Karpas-422 (cell line): Measurements from ENCODE around the gene SLC35B1. TPM values are rescaled to one million over a fixed set of nuclear protein-coding genes. Genes with fewer than 3 reads are reported as not detected.
"Not testable (repeated sequence)": the region's sequence is repeated elsewhere in the genome, so short reads cannot be mapped to it uniquely, and the experiment has no call there.

ENCODE experiments used
- DNase-seq: peaks from one replicate; pipeline ENCODE4 v3.0.0-alpha.2; 2015
- H2AFZ ChIP-seq: fragments of 200-600 bp; sonication (generic); 2 replicates; pipeline ENCODE4 v1.6.1; 2014; ENCODE audit warnings: antibody characterized with exemption, low read length, mixed read lengths
- H3K27ac ChIP-seq: fragments of 200-600 bp; sonication (generic); 2 replicates; pipeline ENCODE4 v1.5.1; 2014; ENCODE audit warnings: mild to moderate bottlenecking, low read length, moderate library complexity
- H3K27me3 ChIP-seq: fragments of 200-600 bp; sonication (generic); 2 replicates; pipeline ENCODE4 v1.6.1; 2014; ENCODE audit warnings: low read length, mixed read lengths
- H3K36me3 ChIP-seq: fragments of 200-600 bp; sonication (generic); 2 replicates; pipeline ENCODE4 v1.6.1; 2014; ENCODE audit warnings: low read length, mixed read lengths; ENCODE audit not compliant: insufficient read depth
- H3K4me1 ChIP-seq: fragments of 200-600 bp; sonication (generic); 2 replicates; pipeline ENCODE4 v1.6.1; 2014; ENCODE audit warnings: mild to moderate bottlenecking, low read length, mixed read lengths
- H3K4me2 ChIP-seq: fragments of 200-600 bp; sonication (generic); 2 replicates; pipeline ENCODE4 v1.6.1; 2014; ENCODE audit warnings: low read length, low read depth, mild to moderate bottlenecking; ENCODE audit not compliant: poor library complexity, severe bottlenecking
- H3K4me3 ChIP-seq: fragments of 200-600 bp; sonication (generic); 2 replicates; pipeline ENCODE4 v1.5.1; 2014; ENCODE audit warnings: mild to moderate bottlenecking, antibody characterized with exemption, low read length, mixed read lengths
- H3K79me2 ChIP-seq: fragments of 200-600 bp; sonication (generic); 2 replicates; pipeline ENCODE4 v1.6.1; 2014; ENCODE audit warnings: mild to moderate bottlenecking, low read length, mixed read lengths
- H3K9ac ChIP-seq: fragments of 200-600 bp; sonication (generic); 2 replicates; pipeline ENCODE4 v1.6.0; 2014; ENCODE audit warnings: low read length
- H3K9me2 ChIP-seq: fragments of 200-600 bp; sonication (generic), shearing (Covaris generic); replicated peaks from 2 replicates; pipeline ENCODE4 v1.6.0; 2014; ENCODE audit warnings: mild to moderate bottlenecking, low read length, moderate library complexity; ENCODE audit not compliant: insufficient read depth
- H3K9me3 ChIP-seq: fragments of 300-700, 200-600 bp; sonication (generic); 2 replicates; pipeline ENCODE4 v1.6.1; 2014; ENCODE audit warnings: low read length, mixed read lengths
- H4K20me1 ChIP-seq: fragments of 200-600 bp; sonication (generic); 2 replicates; pipeline ENCODE4 v1.6.1; 2014; ENCODE audit warnings: mild to moderate bottlenecking, antibody characterized with exemption, low read length, low read depth; ENCODE audit not compliant: insufficient read depth
- total RNA-seq: library from RNA; depleted of rRNA; stranded (reverse); fragments of >200 nt; shearing (Covaris generic); gene quantifications from 2 replicates; pipeline ENCODE4 v1.2.3, GENCODE V29; 2014; ENCODE audit warnings: low replicate concordance

The SLC35B1 gene
- total RNA-seq, 1 experiment from 2014 or later: 37.4 TPM

DNA sequence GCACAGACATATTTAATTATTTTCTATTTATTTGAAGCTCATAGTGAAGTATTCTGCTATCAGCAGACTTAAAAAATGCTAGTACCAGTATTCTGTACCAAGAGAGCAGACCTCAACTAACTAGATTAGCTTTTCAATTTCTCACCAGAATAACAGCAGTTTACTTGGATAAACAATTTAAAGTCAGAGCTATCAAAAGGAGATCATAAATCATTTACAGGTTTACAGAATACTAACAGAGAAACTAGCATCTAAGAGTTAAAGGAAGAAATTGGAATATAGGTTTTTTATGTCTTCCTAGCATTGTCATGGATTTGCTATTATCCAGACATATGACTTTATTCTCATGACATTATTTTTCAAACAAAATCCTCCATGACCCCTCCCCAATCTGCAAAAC is 33.3 kb downstream of the SLC35B1 start:
- Histone ChIP-seq H3K9me2 (no peaks in the 10 kb centered on the region), H4K20me1 (peaks cover 15% of the 10 kb centered on the region), H3K9ac (no peak overlapping the region), H3K36me3 (peaks cover 16% of the 10 kb centered on the region), H3K27me3 (no peaks in the 10 kb centered on the region), H3K27ac (no peak overlapping the region), H3K9me3 (no peaks in the 10 kb centered on the region), H3K4me1 (peaks cover 25% of the 10 kb centered on the region), H2AFZ (no peak overlapping the region), H3K79me2 (peaks cover 76% of the 10 kb centered on the region), H3K4me2 (no peak overlapping the region), H3K4me3 (no peak overlapping the region)
- no peak for DNase-seq

DNA sequence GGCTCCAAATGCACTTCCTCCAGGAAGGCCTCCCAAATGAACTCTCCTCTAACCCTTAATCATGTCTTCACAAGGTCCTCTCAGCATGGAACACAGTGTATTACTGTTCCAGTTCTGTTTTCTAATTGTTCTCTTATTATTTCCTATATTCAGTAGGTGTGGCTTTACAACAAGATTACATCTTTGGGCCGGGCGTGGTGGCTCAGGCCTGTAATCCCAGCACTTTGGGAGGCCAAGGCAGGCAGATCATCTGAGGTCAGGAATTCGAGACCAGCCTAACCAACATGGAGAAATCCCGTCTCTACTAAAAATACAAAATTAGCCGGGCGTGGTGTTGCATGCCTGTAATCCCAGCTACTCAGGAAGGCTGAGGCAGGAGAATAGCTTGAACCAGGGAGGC is 34.1 kb downstream of the SLC35B1 start:
- H2AFZ ChIP-seq, H3K4me3 ChIP-seq, H3K9ac ChIP-seq, H3K9me3 ChIP-seq, H3K27me3 ChIP-seq, H3K9me2 ChIP-seq, H3K27ac ChIP-seq, DNase-seq, H3K4me2 ChIP-seq: not testable (repeated sequence)
- Histone ChIP-seq H3K36me3 (peaks cover 16% of the 10 kb centered on the region), H4K20me1 (peaks cover 15% of the 10 kb centered on the region), H3K4me1 (peaks cover 25% of the 10 kb centered on the region), H3K79me2 (peaks cover 81% of the 10 kb centered on the region)

DNA sequence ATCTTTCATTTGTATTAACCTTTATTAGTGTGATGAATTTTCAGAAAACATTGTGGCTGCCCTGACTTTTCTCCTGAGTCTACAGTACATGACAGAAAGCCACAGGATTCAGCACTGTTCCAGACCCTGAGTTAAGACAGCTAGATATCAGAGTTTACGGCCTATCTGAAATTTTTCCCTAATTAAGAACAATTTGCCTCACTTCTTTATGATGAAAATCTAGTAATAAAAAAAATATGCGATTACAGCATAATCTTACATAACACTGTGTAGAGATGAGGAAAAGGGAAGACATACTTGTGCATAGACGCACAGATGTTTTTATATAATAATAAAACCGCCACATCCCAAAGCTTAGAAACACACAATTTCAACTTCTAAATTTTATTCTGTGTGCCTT is 37.1 kb downstream of the SLC35B1 start:
- H3K9me2 ChIP-seq: no peaks in the 10 kb centered on the region
- no peak overlapping the region for H3K4me2 ChIP-seq
- DNase-seq: no peak
- peaks cover 16% of the 10 kb centered on the region for H4K20me1 ChIP-seq
- H3K27ac ChIP-seq: no peak overlapping the region
- H3K27me3 ChIP-seq: no peaks in the 10 kb centered on the region
- peaks cover 92% of the 10 kb centered on the region for H3K79me2 ChIP-seq
- no peak overlapping the region for H3K4me3 ChIP-seq
- peaks cover 10% of the 10 kb centered on the region for H3K4me1 ChIP-seq
- H3K36me3 ChIP-seq: peaks cover 28% of the 10 kb centered on the region
- no peak overlapping the region for H3K9ac ChIP-seq
- H2AFZ ChIP-seq: no peak overlapping the region
- no peaks in the 10 kb centered on the region for H3K9me3 ChIP-seq

DNA sequence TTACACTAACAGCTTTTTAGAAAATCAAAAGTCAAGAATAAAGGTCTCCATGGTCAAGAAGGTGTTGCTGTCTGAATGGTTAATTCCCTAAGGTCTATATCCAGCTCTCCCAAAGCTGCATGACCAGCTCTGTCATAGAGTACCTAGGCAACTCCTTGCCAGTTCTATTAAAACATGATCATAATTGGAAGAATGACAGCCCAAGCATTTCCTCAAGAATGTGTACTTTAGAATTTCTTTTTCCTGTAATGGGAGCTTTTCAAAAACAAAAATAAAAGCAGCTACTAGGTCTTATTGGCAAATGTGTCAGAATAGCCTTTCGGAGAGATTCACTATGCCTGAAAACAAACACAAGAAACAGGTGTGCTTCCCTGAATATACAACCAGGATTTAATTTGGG is 37.8 kb downstream of the SLC35B1 start:
- peaks cover 15% of the 10 kb centered on the region; the same call in 1 of the 2 replicates for H4K20me1 ChIP-seq
- no peak overlapping the region for H3K4me2 ChIP-seq
- peaks cover 89% of the 10 kb centered on the region for H3K79me2 ChIP-seq
- peaks cover 7% of the 10 kb centered on the region for H3K4me1 ChIP-seq
- H3K27me3 ChIP-seq: no peaks in the 10 kb centered on the region
- no peak overlapping the region for H3K4me3 ChIP-seq
- no peak for DNase-seq
- H3K27ac ChIP-seq: no peak overlapping the region
- H3K9me3 ChIP-seq: no peaks in the 10 kb centered on the region
- H3K36me3 ChIP-seq: peaks cover 24% of the 10 kb centered on the region
- H2AFZ ChIP-seq: no peak overlapping the region
- no peaks in the 10 kb centered on the region for H3K9me2 ChIP-seq
- H3K9ac ChIP-seq: no peak overlapping the region

DNA sequence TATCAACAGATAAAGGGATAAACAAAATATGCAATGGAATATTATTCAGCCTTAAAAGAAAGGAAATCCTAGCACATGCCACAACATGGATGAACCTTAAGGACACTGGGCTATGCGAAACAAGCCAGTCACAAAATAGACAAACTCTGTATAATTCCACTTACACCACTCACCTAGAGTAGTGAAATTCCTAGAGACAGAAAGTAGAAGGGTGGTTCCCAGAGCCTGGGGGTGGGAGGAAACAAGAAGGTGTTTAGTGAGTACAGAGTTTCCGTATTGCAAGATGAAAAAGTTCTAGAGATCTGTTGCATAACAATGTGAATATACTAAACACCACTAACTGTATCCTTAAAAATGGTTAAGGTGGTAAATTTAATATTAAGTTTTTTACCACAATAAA is 39.9 kb downstream of the SLC35B1 start:
- peaks cover 18% of the 10 kb centered on the region for H3K4me1 ChIP-seq

DNA sequence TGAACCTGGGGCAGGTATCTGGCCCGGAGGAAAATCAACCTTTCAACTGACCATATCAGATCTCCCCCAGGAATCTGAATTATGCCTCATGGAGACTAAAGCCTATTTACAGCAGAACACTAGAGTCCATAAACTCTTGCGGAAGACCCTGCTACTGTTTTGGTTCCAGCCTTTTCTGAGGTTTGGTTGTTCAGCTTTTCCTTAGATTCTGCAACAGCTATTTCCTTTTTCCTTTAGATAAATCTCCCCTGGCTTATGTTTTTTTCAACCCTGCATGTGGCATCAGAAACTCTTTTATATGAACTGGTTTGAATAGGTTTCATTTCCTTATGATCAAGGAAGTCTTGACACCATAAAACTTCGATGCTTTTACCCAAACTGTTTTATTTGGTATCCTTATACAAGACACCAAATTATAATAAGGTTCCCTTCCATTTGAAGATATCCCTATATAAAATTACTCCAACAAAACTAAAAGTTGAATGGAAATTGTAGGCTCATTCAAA is 43.0 kb downstream of the SLC35B1 start:
- peaks cover 12% of the 10 kb centered on the region; the same call in 1 of the 2 replicates for H3K36me3 ChIP-seq
- H3K4me3 ChIP-seq: no peak overlapping the region
- H3K4me1 ChIP-seq: peaks cover 23% of the 10 kb centered on the region
- H3K4me2 ChIP-seq: no peak overlapping the region
- peaks cover 90% of the 10 kb centered on the region for H3K79me2 ChIP-seq
- H2AFZ ChIP-seq: no peak overlapping the region
- H3K9ac ChIP-seq: no peak overlapping the region
- no peak for DNase-seq
- H3K27ac ChIP-seq: no peak overlapping the region
- no peaks in the 10 kb centered on the region for H3K9me2 ChIP-seq
- no peaks in the 10 kb centered on the region for H3K27me3 ChIP-seq
- no peaks in the 10 kb centered on the region for H3K9me3 ChIP-seq
- H4K20me1 ChIP-seq: 0 out of 2 replicates have a peak, but pooled peaks cover 6% of the 10 kb centered on the region

More for the DNA sequence above, 39.9 kb downstream of the SLC35B1 start:
- Histone ChIP-seq H3K36me3 (peaks cover 12% of the 10 kb centered on the region; the same call in 1 of the 2 replicates), H3K4me2 (no peak overlapping the region), H3K27me3 (no peaks in the 10 kb centered on the region), H2AFZ (no peak overlapping the region), H3K9ac (no peak overlapping the region), H3K79me2 (peaks cover 91% of the 10 kb centered on the region), H3K27ac (no peak overlapping the region), H3K4me3 (no peak overlapping the region), H4K20me1 (peaks cover 15% of the 10 kb centered on the region; the same call in 1 of the 2 replicates), H3K9me2 (no peaks in the 10 kb centered on the region), H3K9me3 (no peaks in the 10 kb centered on the region)
- no peak for DNase-seq

DNA sequence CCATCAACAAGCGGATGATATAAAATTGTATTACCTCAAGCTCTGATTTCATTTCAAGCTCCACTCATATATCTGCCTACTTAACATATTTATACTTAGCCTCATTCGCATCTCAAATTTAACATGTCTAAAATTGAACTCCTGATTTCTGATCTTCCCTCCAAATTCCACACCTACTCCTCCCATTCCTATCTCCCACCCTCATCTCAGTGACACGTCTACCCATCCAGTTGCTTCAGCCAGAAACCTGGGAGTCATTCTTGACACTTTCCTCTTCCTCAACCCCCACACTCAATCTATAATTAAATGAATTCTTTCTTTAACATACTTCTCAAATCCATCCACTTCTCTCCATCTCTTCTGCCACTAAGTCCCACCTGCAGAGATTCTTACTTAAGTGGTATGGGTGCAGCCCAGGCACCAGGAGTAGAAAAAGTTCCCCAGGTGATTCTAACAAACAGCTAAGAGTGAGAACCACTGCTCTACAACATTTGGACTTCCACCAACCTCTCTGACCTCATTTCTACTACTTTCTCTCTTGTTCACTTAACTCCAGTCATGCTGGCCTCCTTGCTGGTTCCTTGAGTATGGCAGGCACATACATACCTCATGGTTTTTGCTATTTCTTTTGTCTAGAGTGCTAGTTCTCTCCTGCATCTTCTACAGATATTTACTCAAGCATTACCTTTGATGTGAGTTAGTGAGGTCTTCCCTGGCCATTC is 47.9 kb downstream of the SLC35B1 start:
- DNase-seq: no peak
- no peak overlapping the region for H3K9ac ChIP-seq
- no peaks in the 10 kb centered on the region for H3K9me2 ChIP-seq
- peaks cover 7% of the 10 kb centered on the region; the same call in 1 of the 2 replicates for H4K20me1 ChIP-seq
- no peak overlapping the region for H3K4me3 ChIP-seq
- peaks cover 23% of the 10 kb centered on the region for H3K4me1 ChIP-seq
- no peak overlapping the region for H3K27ac ChIP-seq
- H3K27me3 ChIP-seq: no peaks in the 10 kb centered on the region
- H3K4me2 ChIP-seq: no peak overlapping the region
- no peaks in the 10 kb centered on the region for H3K9me3 ChIP-seq
- no peak overlapping the region for H2AFZ ChIP-seq
- peaks cover 96% of the 10 kb centered on the region for H3K79me2 ChIP-seq
- peaks cover 3% of the 10 kb centered on the region; the same call in 1 of the 2 replicates for H3K36me3 ChIP-seq

DNA sequence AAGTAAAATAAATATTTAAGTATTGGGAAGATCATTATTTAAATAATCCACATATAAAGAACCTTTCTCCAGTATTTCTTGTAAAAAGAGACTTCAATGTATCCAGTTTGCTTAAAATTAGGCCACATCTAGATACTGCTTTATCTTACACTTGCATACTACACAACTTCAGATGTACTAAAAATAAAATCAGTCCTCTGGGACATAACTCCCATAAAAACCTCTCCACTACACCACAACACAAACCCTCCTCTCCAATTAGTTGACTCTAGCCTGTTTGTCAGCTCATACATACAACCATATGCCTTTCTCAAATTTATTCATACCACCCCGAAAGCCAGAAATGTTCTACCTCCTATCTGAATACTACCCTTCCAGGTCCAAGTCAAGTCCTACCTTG is 51.5 kb downstream of the SLC35B1 start:
- Histone ChIP-seq H4K20me1 (peaks cover 7% of the 10 kb centered on the region; the same call in 1 of the 2 replicates), H2AFZ (no peak overlapping the region), H3K9me2 (peaks cover 5% of the 10 kb centered on the region; the same call in 1 of the 2 replicates), H3K9ac (no peak overlapping the region), H3K9me3 (no peaks in the 10 kb centered on the region), H3K27ac (no peak overlapping the region), H3K4me2 (no peak overlapping the region), H3K4me1 (peaks cover 21% of the 10 kb centered on the region), H3K36me3 (0 out of 2 replicates have a peak, but pooled peaks cover 3% of the 10 kb centered on the region), H3K79me2 (peaks cover 97% of the 10 kb centered on the region), H3K27me3 (no peaks in the 10 kb centered on the region), H3K4me3 (no peak overlapping the region)
- DNase-seq: no peak
